ENCODE data around the gene PEX5L. TPM values are rescaled to one million over a fixed set of nuclear protein-coding genes. Genes with fewer than 3 reads are reported as not detected.

Gene PEX5L
- total RNA-seq, 6 experiments from 2014 or later: 0.09 to 0.28 (median 0.11) TPM; not detected in 1

DNA sequence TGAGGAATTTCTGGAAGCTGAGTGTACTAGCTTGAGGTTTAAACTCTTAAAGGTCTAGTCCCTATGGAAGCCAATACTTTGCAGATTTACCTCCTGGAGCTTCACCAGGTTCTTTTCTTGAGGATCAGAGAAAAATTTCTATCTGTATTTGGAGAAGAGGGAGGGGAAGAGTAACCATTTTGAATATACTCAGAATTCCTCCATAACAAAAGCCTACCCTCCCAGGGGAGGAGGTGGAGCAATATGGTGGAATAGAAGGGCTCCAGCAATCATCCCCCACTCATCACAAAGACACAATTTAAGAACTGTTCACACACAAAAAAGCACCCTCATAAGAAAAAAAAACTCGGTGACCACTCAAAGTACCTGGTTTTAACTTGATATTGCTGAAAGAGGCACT, 36.0 kb upstream of the PEX5L start:
- Mint-ChIP-seq H3K27me3 (ENCODE audit: insufficient read depth) (no peaks in the 10 kb centered on the region), H3K36me3 (ENCODE audit: low read depth) (peaks cover 6% of the 10 kb centered on the region; the same call in 1 of the 2 replicates), H3K4me1 (ENCODE audit: low read depth) (no peaks in the 10 kb centered on the region), H3K4me3 (no peak overlapping the region), H3K9me3 (no peaks in the 10 kb centered on the region), H3K27ac (no peak overlapping the region)
- TF ChIP-seq, protein P1, sequence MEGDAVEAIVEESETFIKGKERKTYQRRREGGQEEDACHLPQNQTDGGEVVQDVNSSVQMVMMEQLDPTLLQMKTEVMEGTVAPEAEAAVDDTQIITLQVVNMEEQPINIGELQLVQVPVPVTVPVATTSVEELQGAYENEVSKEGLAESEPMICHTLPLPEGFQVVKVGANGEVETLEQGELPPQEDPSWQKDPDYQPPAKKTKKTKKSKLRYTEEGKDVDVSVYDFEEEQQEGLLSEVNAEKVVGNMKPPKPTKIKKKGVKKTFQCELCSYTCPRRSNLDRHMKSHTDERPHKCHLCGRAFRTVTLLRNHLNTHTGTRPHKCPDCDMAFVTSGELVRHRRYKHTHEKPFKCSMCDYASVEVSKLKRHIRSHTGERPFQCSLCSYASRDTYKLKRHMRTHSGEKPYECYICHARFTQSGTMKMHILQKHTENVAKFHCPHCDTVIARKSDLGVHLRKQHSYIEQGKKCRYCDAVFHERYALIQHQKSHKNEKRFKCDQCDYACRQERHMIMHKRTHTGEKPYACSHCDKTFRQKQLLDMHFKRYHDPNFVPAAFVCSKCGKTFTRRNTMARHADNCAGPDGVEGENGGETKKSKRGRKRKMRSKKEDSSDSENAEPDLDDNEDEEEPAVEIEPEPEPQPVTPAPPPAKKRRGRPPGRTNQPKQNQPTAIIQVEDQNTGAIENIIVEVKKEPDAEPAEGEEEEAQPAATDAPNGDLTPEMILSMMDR (IDR thresholded peaks at IDR 0.05): no peak
- no peak for DNase-seq

DNA sequence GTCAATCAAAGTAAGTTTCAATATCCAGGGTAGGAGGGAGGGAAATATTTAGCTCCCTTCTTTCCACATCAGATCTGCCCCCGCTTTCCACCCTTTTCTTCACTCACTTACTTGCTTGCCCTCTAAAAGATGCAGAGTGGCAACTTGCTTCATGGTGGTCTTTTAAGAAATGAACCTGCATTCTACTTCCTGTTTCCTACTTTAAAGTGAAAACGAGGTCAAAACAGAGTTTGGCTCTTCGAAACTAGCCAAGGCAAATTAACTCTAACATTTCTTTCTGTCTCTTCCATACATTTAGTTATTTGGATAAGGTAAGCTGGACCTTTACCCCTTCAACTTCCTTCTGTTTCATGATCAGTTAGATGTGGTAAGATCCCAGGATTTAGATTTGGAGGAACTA, 34.2 kb upstream of the PEX5L start:
- no peak overlapping the region for H3K27ac Mint-ChIP-seq
- TF ChIP-seq, protein P1 (IDR thresholded peaks at IDR 0.05): no peak
- no peaks in the 10 kb centered on the region for H3K36me3 Mint-ChIP-seq (ENCODE audit: low read depth)
- H3K4me3 Mint-ChIP-seq: no peak overlapping the region
- no peaks in the 10 kb centered on the region for H3K9me3 Mint-ChIP-seq
- H3K27me3 Mint-ChIP-seq (ENCODE audit: insufficient read depth): no peaks in the 10 kb centered on the region
- DNase-seq: no peak
- H3K4me1 Mint-ChIP-seq (ENCODE audit: low read depth): no peaks in the 10 kb centered on the region

DNA sequence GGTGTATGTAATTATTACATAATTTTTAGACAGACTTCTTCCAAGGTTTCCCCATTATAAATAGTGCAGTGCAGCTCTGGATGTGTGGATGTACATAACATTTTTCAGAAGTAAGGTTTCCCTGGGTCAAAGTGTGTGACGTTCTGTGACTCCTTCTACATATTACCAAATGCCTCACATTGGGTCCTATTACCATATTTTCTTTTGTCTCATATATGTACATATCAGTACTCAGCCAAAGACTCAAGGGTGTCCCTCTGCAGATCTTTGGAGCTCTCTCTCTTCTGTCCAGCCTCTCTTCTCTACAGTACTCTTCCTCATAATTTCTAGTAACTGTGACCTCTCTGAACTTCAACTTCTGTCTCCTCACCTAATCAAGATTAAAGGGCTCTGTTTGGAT, 31.3 kb upstream of the PEX5L start:
- no peaks in the 10 kb centered on the region for H3K36me3 Mint-ChIP-seq (ENCODE audit: low read depth)
- DNase-seq: no peak
- H3K9me3 Mint-ChIP-seq: no peaks in the 10 kb centered on the region
- H3K4me1 Mint-ChIP-seq (ENCODE audit: low read depth): peaks cover 6% of the 10 kb centered on the region; the same call in 1 of the 2 replicates
- TF ChIP-seq, protein P1 (IDR thresholded peaks at IDR 0.05): no peak
- H3K27ac Mint-ChIP-seq: no peak overlapping the region
- H3K27me3 Mint-ChIP-seq (ENCODE audit: insufficient read depth): peaks cover 2% of the 10 kb centered on the region; the same call in 1 of the 2 replicates
- no peak overlapping the region for H3K4me3 Mint-ChIP-seq

DNA sequence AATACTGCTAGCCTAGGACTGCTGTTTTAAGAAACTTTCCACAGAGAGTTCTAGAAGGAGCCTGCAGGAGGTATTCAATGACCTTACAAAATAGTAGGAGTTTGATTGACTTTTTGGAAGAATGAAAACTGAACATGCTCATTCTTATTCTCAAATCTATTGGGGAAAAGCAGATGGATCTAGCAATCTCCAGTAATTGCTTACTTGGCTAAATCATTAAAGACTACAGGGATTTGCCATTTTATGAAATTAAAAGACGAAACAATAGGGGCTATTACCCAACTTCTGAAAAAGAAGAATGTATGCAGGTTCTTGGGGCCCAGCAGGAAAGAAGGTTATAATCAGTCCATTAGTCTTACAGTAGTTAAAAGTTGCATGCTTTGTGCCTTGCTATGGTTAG, 29.9 kb upstream of the PEX5L start:
- Mint-ChIP-seq H3K27ac (no peak overlapping the region), H3K4me3 (no peak overlapping the region)

GRCh38 chr3:180063783-180064182, 27.0 kb upstream of the PEX5L start:
- TF ChIP-seq, protein P1 (IDR thresholded peaks at IDR 0.05): no peak
- DNase-seq: no peak
- Mint-ChIP-seq H3K36me3 (ENCODE audit: low read depth) (no peaks in the 10 kb centered on the region), H3K4me3 (no peak overlapping the region), H3K27me3 (ENCODE audit: insufficient read depth) (peaks cover 4% of the 10 kb centered on the region; the same call in 1 of the 2 replicates), H3K9me3 (no peaks in the 10 kb centered on the region; the same call in 1 of the 2 replicates), H3K4me1 (ENCODE audit: low read depth) (peaks cover 27% of the 10 kb centered on the region), H3K27ac (no peak overlapping the region)

More for the DNA sequence above, 29.9 kb upstream of the PEX5L start:
- TF ChIP-seq, protein P1 (IDR thresholded peaks at IDR 0.05): no peak
- H3K36me3 Mint-ChIP-seq (ENCODE audit: low read depth): no peaks in the 10 kb centered on the region
- H3K27me3 Mint-ChIP-seq (ENCODE audit: insufficient read depth): peaks cover 4% of the 10 kb centered on the region; the same call in 1 of the 2 replicates
- no peak for DNase-seq
- H3K4me1 Mint-ChIP-seq (ENCODE audit: low read depth): peaks cover 6% of the 10 kb centered on the region; the same call in 1 of the 2 replicates
- H3K9me3 Mint-ChIP-seq: no peaks in the 10 kb centered on the region
